ENCODE results near the gene CBFA2T2.

GRCh38 chr20:33568378-33568777 lies 78.5 kb downstream of the CBFA2T2 start:
- TF ChIP-seq EZH2 (IDR thresholded peaks at IDR 0.05; ENCODE audit: low read depth): no peak
- TF ChIP-seq, protein P1, sequence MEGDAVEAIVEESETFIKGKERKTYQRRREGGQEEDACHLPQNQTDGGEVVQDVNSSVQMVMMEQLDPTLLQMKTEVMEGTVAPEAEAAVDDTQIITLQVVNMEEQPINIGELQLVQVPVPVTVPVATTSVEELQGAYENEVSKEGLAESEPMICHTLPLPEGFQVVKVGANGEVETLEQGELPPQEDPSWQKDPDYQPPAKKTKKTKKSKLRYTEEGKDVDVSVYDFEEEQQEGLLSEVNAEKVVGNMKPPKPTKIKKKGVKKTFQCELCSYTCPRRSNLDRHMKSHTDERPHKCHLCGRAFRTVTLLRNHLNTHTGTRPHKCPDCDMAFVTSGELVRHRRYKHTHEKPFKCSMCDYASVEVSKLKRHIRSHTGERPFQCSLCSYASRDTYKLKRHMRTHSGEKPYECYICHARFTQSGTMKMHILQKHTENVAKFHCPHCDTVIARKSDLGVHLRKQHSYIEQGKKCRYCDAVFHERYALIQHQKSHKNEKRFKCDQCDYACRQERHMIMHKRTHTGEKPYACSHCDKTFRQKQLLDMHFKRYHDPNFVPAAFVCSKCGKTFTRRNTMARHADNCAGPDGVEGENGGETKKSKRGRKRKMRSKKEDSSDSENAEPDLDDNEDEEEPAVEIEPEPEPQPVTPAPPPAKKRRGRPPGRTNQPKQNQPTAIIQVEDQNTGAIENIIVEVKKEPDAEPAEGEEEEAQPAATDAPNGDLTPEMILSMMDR (conservative IDR thresholded peaks at IDR 0.05): no peak
